Transverse colon (tissue), 4 donors: ENCODE measurements around the gene SLC26A8. TPM values are rescaled to one million over a fixed set of nuclear protein-coding genes. Genes with fewer than 3 reads are reported as not detected.

Experiments
- DNase-seq: peaks from one replicate; pipeline ENCODE4 v3.0.0-alpha.2; 2019
- H3K27ac ChIP-seq, 4 donors: fragments of 200-600 bp; sonication (generic); 2 replicates each; pipeline ENCODE4 v1.5.1; 2016 to 2018; ENCODE audit warnings: inconsistent platforms in 4 of 4
- H3K27me3 ChIP-seq: fragments of 200-600 bp; sonication (generic); 2 replicates; pipeline ENCODE4 v1.5.1; 2017; ENCODE audit warnings: inconsistent platforms
- H3K36me3 ChIP-seq, 4 donors: fragments of 200-600 bp; sonication (generic); 2 replicates each; pipeline ENCODE4 v1.5.1; 2017 to 2019; ENCODE audit warnings: inconsistent platforms in 4 of 4
- H3K4me1 ChIP-seq, 4 donors: fragments of 200-600 bp; sonication (generic); 2 replicates each; pipeline ENCODE4 v1.5.1; 2017 to 2020; ENCODE audit warnings: inconsistent platforms in 4 of 4
- H3K4me3 ChIP-seq, 4 donors: fragments of 200-600 bp; sonication (generic); 1 replicate in 1 of 4; 2 replicates in 3 of 4; pipeline versions ENCODE4 v1.5.1 to v1.6.1; 2017 to 2019; ENCODE audit warnings: inconsistent platforms in 4 of 4
- H3K9me3 ChIP-seq, 2 donors: fragments of 200-600 bp; sonication (generic); 2 replicates each; pipeline ENCODE4 v1.5.1; 2017 to 2019; ENCODE audit warnings: inconsistent platforms in 2 of 2
- EP300 ChIP-seq: sonication (generic); formaldehyde crosslinking; IDR thresholded peaks from one replicate; pipeline ENCODE4 v1.6.1; 2017; ENCODE audit warnings: antibody characterized with exemption, low read depth
- POLR2A ChIP-seq: fragments of 450-650 bp; IDR thresholded peaks from one replicate; pipeline ENCODE4 v1.6.1; 2016; ENCODE audit warnings: antibody characterized with exemption, mild to moderate bottlenecking, moderate library complexity
- POLR2AphosphoS5 ChIP-seq, 3 donors: sonication (generic); formaldehyde crosslinking; IDR thresholded peaks; one replicate each; pipeline ENCODE4 v1.6.1; 2016; ENCODE audit warnings: antibody characterized with exemption in 3 of 3
- WGBS, 2 donors: methylation state at CpG; one replicate each; pipeline ENCODE4 v1.1.5; 2018; ENCODE audit warnings: low coverage in 1 of 2; 5-methylcytosine and 5-hydroxymethylcytosine counted together
- in situ Hi-C, 4 donors: fragments of 200-750 bp; cut with MboI; loops; one replicate each; pipeline versions ENCODE4 v1.15.0 to v1.15.1; 2017; ENCODE audit warnings: low sequenced_read_pairs in 3 of 4, low pct_ligation_motif_present in 1 of 4, low pct_unique_long_range_greater_than_20kb in 1 of 4
- intact Hi-C: fragments of 100-400 bp; cut with DNase I; formaldehyde crosslinking; loops from one replicate; pipeline ENCODE4 v1.15.1; 2023; ENCODE audit warnings: low total_unique reads
- total RNA-seq, 4 donors: library from RNA; depleted of rRNA; stranded (reverse); fragments of >200 nt; gene quantifications; one replicate each; pipeline ENCODE4 v1.1.0, GENCODE V29; 2016
- TF ChIP-seq, protein P1 (sequence below), 5 experiments: fragments of 200-600 bp in 3 of 5; fragments of 450-650 bp in 2 of 5; sonication (generic) in 3 of 5; IDR thresholded peaks; 1 replicate in 2 of 5; 2 replicates in 3 of 5; pipeline ENCODE4 v1.5.1; 2016 to 2017; ENCODE audit warnings: antibody characterized with exemption in 5 of 5, inconsistent platforms in 3 of 5, mild to moderate bottlenecking in 2 of 5, moderate library complexity in 1 of 5

SLC26A8 gene
- total RNA-seq, 4 donors from 2014 or later: 1.1 to 2.6 TPM; not detected in 2

DNA sequence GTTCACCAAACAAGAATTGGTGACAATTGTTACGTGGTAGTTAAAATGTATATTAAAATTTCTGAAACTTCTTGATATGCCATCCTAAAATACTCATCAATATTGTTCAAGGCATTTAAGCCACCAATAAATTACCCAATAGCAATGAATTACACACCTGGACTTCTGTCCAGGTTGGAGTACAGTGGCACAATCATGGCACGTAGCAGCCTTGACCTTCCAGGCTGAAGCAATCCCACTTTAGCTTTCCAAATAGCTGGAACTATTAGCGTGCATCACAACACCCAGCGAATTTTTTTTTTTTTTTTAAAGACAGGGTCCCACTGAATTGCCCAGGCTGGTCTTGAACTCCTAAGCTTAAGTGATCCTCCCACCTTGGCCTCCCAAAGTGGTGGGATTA is 120.8 kb downstream of the SLC26A8 start:
- Histone ChIP-seq H3K4me1 (no peaks in the 10 kb centered on the region), H3K9me3 (peaks cover 0 to under 1% of the 10 kb centered on the region in 2 donors), H3K4me3 (no peak overlapping the region), H3K27ac (no peak overlapping the region), H3K36me3 (peaks cover 0 to 8% (median under 1%) of the 10 kb centered on the region in 4 donors), H3K27me3 (no peaks in the 10 kb centered on the region)
- 96 to 100% methylated on average over 3 to 4 of the region's 4 CpGs for WGBS, 2 donors
- in situ Hi-C loops (no loop called here), intact Hi-C loops (no loop called here)
- TF ChIP-seq POLR2A (no peak), POLR2AphosphoS5 (IDR thresholded peaks at IDR 0.05) (no peak), EP300 (no peak)
- TF ChIP-seq, protein P1, sequence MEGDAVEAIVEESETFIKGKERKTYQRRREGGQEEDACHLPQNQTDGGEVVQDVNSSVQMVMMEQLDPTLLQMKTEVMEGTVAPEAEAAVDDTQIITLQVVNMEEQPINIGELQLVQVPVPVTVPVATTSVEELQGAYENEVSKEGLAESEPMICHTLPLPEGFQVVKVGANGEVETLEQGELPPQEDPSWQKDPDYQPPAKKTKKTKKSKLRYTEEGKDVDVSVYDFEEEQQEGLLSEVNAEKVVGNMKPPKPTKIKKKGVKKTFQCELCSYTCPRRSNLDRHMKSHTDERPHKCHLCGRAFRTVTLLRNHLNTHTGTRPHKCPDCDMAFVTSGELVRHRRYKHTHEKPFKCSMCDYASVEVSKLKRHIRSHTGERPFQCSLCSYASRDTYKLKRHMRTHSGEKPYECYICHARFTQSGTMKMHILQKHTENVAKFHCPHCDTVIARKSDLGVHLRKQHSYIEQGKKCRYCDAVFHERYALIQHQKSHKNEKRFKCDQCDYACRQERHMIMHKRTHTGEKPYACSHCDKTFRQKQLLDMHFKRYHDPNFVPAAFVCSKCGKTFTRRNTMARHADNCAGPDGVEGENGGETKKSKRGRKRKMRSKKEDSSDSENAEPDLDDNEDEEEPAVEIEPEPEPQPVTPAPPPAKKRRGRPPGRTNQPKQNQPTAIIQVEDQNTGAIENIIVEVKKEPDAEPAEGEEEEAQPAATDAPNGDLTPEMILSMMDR (IDR thresholded peaks at IDR 0.05): no peak
- DNase-seq: no peak

DNA sequence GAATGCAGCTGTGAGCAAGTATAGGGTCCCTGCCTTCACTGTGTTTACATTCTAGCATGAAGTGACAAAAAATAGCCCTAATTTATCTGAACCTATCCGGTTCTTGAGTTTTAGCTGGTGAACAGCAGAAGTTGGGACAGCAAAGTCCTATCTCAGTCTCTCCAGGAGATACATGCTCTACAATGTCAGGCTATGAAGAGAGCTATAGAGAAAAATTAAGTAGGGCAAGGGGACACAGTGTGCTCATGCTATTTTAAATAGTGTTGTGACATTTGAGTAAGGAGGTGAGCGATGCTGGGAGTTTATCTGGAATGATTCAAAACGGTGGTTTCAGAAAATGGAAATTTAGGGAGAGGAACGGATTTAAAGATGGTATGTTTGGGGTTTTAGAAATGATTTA is 124.0 kb downstream of the SLC26A8 start:
- TF ChIP-seq POLR2AphosphoS5 (IDR thresholded peaks at IDR 0.05): no peak
- TF ChIP-seq, protein P1 (IDR thresholded peaks at IDR 0.05): no peak
- no peak for TF ChIP-seq EP300
- TF ChIP-seq POLR2A: no peak
- intact Hi-C loops: no loop called here
- H3K36me3 ChIP-seq: peaks cover 0 to 6% (median 0%) of the 10 kb centered on the region in 4 donors
- no peak overlapping the region for H3K27ac ChIP-seq
- no peak overlapping the region for H3K4me3 ChIP-seq
- H3K4me1 ChIP-seq: no peaks in the 10 kb centered on the region
- DNase-seq: no peak
- in situ Hi-C loops: no loop called here
- WGBS, 2 donors: 89 to 95% methylated on average over 4 of the region's 4 CpGs
- H3K9me3 ChIP-seq: no peaks in the 10 kb centered on the region
- no peaks in the 10 kb centered on the region for H3K27me3 ChIP-seq

DNA sequence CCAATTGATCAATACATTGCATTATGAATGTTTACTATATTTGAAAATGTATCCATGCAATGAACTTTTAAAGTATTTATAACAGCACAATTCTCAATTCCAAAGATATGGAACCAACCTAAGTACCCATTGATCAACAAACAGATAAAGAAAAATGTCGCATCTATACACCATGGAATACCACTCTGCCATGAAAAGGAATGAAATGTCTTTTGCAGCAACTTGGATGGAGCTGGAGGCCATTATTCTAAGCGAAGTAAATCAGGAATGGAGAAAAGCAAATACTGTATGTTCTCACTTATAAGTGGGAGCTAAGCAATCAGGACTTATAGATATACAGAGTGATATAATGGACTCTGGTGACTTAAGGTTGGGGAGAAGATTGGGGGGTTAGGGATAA is 126.4 kb downstream of the SLC26A8 start:
- DNase-seq: no peak
- Histone ChIP-seq H3K4me1 (no peaks in the 10 kb centered on the region), H3K27me3 (no peaks in the 10 kb centered on the region), H3K9me3 (no peaks in the 10 kb centered on the region), H3K27ac (no peak overlapping the region), H3K36me3 (peaks cover 0 to 6% (median 0%) of the 10 kb centered on the region in 4 donors), H3K4me3 (no peak overlapping the region)
- TF ChIP-seq POLR2AphosphoS5 (IDR thresholded peaks at IDR 0.05) (no peak), POLR2A (no peak), EP300 (no peak)
- TF ChIP-seq, protein P1 (IDR thresholded peaks at IDR 0.05): no peak
- 95 to 96% methylated on average over 2 of the region's 2 CpGs for WGBS, 2 donors
- in situ Hi-C loops: no loop called here
- intact Hi-C loops: no loop called here

DNA sequence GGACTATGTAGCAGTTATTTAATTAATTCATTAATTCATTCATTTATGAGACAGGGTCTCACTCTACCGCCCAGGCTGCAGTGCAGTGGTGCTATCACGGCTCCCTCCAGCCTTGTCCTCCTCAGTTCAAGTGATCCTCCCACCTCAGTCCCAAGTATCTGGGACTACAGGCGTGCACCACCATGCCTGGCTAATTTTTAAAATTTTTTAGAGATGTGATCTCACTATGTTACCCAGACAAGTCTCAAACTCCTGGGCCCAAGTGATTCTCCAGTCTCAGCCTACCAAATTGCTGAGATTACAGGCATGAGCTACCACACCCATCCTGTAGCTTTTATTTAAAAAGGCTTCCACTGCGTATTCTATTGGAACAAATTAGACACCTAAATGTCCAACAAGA is 127.0 kb downstream of the SLC26A8 start:
- no peak overlapping the region for H3K27ac ChIP-seq
- no peaks in the 10 kb centered on the region for H3K27me3 ChIP-seq
- intact Hi-C loops (no loop called here), in situ Hi-C loops (no loop called here)
- no peak overlapping the region for H3K4me3 ChIP-seq
- no peaks in the 10 kb centered on the region for H3K9me3 ChIP-seq
- 91 to 95% methylated on average over 4 of the region's 4 CpGs for WGBS, 2 donors
- H3K4me1 ChIP-seq: no peaks in the 10 kb centered on the region
- H3K36me3 ChIP-seq: peaks cover 0 to 3% (median 0%) of the 10 kb centered on the region in 4 donors
- DNase-seq: no peak
- TF ChIP-seq POLR2AphosphoS5 (IDR thresholded peaks at IDR 0.05) (no peak), EP300 (no peak), POLR2A (no peak)
- TF ChIP-seq, protein P1 (IDR thresholded peaks at IDR 0.05): no peak
